ENCODE results near the gene RNF217.
"Not testable (repeated sequence)": the region's sequence is repeated elsewhere in the genome, so short reads cannot be mapped to it uniquely, and the experiment has no call there.

Gene RNF217

GRCh38 chr6:125015152-125015551 is 52.9 kb downstream of the RNF217 start:
- no peak for DNase-seq (ENCODE audit: low spot score)

- no peak for DNase-seq (ENCODE audit: low spot score)
Observed at GRCh38 chr6:125018136-125018535, 55.9 kb downstream of the RNF217 start.

- no peak for DNase-seq (ENCODE audit: low spot score)
Observed at GRCh38 chr6:125019281-125019680, 57.0 kb downstream of the RNF217 start.

- DNase-seq (ENCODE audit: low spot score): no peak
Observed at GRCh38 chr6:125019918-125020317, 57.7 kb downstream of the RNF217 start.

DNA sequence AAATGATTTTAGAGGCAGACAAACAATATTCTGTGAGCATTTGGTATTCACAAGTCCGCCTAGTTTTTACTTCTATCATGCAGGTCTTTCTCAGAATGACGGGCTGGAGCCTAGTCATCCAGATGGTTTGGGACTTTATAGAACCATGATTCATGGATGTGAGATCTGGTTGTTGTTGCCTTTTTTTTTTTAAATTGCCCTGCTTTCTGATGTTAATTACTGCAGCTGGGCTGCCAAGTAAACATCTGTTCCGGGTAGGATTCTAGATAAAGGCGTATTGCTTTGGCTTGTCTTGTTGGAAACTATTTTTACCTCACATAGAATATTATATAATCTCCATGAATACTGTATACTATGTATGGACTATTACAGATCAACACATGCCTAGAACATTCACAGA is 58.1 kb downstream of the RNF217 start:
- DNase-seq (ENCODE audit: low spot score): peak; percentile 68

DNA sequence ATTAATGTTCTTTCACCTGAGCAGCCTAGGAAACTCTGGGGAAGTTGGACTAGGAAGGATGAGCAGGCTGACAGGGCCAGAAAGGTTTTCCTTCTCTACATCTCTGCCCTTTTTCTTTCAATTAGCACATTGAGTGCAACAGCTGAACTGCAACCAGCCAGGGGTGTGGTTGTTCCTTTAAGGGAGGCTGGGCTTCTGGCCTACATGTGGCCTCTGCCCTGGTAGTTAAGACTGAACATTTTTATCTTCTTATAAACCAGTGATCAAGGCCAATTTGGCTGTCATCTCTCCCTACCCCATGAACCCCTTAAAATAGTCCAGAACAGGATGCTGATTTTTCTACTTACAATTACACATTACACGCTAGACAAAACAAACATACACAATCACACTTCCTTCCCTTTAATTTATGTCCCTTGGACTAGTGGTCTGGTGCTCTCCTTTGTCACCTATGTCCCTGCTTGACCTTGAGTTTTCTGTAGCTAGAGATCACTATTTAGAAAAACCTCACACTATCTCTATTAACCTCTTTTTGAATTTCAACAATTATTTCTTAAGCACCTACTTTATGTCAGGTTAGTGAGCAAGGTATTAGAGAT is 60.3 kb downstream of the RNF217 start:
- DNase-seq (ENCODE audit: low spot score): no peak

DNA sequence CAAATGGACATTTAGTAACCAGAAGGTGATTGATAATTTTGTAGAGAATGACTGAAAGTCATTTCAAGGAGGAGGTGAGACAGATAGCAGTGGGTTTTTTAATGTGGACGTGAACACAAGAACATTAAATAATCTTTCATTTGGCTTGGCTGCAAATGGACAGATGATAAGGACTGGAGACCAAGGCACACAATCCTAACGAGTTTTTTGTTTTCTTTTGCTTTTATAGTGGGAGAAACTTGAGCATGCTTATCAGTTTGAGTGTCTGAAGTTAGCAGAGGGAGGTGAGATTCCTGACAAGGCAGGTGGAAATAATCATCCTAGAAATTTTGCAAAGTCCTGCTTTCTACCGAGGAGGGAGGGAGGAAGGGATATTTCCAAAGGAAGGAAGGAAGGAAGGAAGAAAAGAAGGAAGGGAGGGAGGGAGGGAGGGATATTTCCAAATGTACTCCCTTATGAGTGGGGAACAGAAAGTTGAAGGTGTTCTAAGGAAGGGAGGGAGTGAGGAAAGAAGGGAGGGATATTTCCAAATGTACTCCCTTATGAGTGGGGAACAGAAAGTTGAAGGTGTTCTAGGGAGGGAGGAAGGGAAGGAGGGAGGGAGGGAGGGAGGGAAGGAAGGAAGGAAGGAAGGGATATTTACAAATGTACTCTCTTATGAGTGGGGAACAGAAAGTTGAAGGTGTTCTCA is 63.1 kb downstream of the RNF217 start:
- no peak for DNase-seq (ENCODE audit: low spot score)

GRCh38 chr6:125027287-125027686 is 65.0 kb downstream of the RNF217 start:
- no peak for DNase-seq (ENCODE audit: low spot score)

DNA sequence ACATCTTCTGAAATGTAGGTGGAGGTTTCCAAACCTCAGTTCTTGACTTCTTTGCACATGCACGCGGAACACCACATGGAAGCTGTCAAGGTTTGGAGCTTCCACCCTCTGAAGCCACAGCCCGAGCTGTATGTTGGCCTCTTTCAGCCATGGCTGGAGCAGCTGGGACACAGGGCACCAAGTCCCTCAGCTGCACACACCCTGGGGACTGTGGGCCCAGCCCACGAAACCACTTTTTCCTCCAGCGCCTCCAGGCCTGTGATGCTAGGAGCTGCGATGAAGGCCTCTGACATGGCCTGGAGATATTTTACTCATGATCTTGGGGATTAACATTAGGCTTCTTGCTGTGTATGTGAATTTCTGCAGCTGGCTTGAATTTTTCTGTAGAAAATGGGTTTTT is 68.7 kb downstream of the RNF217 start:
- DNase-seq (ENCODE audit: low spot score): no peak

GRCh38 chr6:125031385-125031784 is 69.1 kb downstream of the RNF217 start:
- DNase-seq (ENCODE audit: low spot score): no peak

- DNase-seq (ENCODE audit: low spot score): not testable (repeated sequence)
Observed at GRCh38 chr6:125034929-125035328, 72.7 kb downstream of the RNF217 start.

GRCh38 chr6:125036486-125036885 is 74.2 kb downstream of the RNF217 start:
- DNase-seq (ENCODE audit: low spot score): not testable (repeated sequence)

DNA sequence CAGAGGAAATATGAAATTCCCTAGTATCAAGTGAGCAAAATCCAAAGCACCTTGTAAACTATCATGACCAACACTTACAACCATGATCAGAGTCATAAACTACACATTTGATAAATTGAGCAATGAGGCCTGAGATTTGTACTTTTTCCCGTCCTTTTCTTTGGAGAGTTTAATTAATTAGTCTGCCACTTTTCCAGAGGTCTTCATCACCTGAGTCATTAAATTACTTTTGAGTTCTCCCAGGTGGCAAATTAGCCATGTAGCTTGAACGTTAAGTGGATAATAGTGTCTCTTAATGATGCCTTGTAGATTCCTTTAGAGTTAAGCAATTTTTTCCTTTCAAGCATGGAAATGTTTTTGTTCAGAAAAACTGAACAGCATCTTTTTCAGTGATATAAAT is 75.6 kb downstream of the RNF217 start:
- no peak for DNase-seq (ENCODE audit: low spot score)

DNA sequence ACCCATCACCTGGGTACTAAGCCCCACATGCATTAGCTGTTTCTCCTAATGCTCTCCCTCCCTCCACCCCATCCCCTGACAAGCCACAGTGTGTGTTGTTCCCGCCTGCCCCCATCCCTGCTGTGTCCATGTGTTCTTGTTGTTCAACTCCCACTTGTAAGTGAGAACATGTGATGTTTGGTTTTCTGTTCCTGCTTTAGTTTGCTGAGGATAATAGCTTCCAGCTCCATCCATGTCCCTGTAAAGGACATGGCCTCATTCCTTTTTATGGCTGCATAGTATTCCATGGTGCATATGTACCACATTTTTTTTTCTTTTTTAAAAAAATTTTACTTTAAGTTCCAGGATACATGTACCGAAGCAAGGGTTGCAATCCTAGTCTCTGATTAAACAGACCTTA is 76.7 kb downstream of the RNF217 start:
- DNase-seq (ENCODE audit: low spot score): no peak

DNA sequence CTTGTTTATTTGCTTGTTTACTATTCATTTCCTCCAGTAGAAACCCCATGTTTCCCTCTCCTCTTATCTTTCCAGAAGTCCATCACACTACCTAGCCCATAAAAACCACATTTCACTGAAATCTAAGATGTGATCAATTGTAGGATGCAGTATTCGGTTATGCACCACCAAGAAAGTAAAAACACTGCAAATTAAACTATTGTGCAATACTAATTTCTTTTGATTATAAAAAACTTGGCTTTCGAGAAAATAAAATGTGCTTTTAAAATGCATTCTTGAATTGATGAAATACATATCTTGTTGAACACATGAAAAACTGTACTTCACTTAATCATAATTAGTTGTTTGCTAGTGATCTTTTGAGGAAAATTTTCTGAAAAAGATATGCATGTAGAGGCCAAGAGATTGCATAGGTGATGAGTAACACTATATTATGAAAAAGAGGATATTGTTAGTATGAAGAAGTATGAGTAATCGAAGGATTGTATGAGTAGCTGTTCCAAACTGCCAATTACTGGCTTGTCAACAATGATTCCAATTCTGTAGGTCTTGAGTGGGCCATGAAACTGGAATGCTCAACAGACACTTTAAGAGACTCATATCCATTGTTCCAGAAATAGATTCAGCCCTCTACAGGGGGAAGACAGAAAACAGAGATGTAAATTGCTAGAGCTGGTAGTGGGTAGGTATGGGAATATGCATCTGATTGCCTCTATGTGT is 79.7 kb downstream of the RNF217 start:
- DNase-seq (ENCODE audit: low spot score): peak; percentile 52

GRCh38 chr6:125044066-125044465 is 81.8 kb downstream of the RNF217 start:
- no peak for DNase-seq (ENCODE audit: low spot score)

DNA sequence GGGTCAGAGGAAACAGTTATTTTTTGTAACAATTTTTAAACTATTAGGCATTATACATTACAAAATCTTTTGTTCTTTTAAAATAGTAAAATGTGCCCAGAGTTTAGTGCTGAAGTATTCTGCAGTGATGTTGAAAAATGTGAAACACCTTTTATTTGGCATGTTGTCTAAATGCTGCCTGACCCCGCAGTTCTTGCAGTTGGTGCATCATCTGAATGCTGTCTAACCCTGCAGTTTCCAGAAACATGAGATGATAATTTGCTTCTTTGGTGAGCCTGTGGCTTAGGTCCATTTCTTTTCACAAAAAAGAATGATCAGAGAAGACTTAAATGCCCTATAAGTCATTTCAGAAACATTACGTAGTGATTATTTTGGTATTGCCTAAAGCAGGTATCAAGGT is 82.4 kb downstream of the RNF217 start:
- DNase-seq (ENCODE audit: low spot score): no peak

DNA sequence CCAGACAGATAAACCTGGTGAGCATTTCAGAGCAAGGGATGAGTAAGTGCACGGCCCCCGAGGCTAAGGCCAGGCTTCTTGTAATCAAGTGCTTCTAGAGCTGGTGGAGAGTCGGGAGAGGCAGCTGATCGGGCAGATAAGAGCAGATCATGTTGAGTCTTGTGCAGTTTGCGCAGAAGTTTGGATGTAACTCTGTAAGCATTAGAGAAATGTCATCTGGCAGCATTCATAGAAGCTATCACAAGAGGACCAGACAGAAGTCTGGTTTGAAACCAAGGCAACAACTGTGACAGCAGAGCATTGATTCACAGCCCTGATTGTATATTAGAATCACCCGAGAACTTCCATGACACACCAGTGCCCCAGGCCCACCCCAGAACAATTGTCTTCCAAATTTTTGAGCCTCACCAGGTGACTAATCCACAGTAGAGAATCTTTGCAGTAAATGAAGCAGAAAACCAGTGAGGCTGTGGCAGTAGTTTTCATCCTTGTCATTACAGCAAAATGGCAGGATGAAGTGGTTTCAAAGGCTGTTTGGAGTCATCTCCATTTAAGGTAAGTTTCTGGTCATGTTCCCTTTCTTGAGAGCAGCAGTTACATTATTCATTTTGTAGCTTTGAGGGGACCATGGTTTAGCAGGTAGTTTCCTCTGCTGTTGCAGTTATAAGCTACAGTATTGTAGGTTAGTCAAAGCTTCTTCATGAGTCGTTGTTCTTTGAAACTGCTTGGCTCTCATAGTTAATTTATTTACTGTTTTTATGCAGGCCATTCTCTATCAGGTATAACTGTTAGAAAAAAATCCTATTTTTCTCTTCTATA is 84.1 kb downstream of the RNF217 start:
- DNase-seq (ENCODE audit: low spot score): no peak

- DNase-seq (ENCODE audit: low spot score): no peak
Observed at GRCh38 chr6:125048274-125048673, 86.0 kb downstream of the RNF217 start.

GRCh38 chr6:125050663-125051318 is 88.6 kb downstream of the RNF217 start:
- DNase-seq (ENCODE audit: low spot score): no peak

DNA sequence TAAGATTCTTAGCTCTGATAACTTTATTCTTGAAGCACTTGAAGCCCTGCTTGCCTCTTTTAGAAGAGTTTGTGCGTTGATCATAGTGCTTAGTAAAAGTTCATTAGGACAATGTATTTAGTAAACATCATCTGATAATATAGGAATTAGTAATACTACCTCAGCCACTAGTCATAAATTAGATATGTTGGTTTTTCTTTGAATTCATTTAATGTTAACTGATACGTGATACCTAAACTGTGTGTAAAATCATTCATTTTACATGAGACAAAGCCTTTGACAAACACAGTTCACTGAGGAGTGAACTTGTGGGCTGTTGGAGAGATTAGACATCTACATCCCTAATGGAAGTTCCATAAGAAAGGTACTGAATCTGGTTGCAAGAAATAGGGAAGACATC is 91.6 kb downstream of the RNF217 start:
- no peak for DNase-seq (ENCODE audit: low spot score)

GRCh38 chr6:125054331-125054730 is 92.1 kb downstream of the RNF217 start:
- DNase-seq (ENCODE audit: low spot score): no peak

All from AG08395 (cell line).